ENCODE data around the gene DOCK8.

DOCK8 gene

DNA sequence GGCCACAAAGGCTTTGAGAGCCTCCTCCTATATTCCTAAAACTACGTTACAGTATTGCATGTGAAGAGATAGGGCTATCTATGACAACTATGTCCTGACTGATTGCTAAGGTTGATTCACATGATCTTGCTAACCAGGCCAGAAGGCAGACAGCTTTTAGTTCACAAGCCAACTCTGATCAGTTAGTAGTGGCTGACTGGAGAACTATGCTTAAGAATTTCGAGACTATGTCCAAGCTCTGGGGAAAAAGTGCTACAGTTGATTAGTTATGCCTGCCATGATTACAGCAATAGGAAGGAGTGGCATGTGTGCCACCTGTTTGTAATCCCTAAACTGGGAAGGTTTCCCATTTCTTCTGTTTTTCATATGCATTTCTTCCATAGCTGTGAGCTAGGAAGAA, 223.4 kb downstream of the DOCK8 start:
- Mint-ChIP-seq H3K27me3 (ENCODE audit: low read depth, poor library complexity) (peaks cover 4% of the 10 kb centered on the region), H3K9me3 (no peaks in the 10 kb centered on the region), H3K36me3 (ENCODE audit: low read depth) (no peaks in the 10 kb centered on the region), H3K4me3 (no peak overlapping the region), H3K4me1 (peaks cover 42% of the 10 kb centered on the region), H3K27ac (no peak overlapping the region)
- no peak for DNase-seq
- TF ChIP-seq, protein P1, sequence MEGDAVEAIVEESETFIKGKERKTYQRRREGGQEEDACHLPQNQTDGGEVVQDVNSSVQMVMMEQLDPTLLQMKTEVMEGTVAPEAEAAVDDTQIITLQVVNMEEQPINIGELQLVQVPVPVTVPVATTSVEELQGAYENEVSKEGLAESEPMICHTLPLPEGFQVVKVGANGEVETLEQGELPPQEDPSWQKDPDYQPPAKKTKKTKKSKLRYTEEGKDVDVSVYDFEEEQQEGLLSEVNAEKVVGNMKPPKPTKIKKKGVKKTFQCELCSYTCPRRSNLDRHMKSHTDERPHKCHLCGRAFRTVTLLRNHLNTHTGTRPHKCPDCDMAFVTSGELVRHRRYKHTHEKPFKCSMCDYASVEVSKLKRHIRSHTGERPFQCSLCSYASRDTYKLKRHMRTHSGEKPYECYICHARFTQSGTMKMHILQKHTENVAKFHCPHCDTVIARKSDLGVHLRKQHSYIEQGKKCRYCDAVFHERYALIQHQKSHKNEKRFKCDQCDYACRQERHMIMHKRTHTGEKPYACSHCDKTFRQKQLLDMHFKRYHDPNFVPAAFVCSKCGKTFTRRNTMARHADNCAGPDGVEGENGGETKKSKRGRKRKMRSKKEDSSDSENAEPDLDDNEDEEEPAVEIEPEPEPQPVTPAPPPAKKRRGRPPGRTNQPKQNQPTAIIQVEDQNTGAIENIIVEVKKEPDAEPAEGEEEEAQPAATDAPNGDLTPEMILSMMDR (IDR thresholded peaks at IDR 0.05): no peak

DNA sequence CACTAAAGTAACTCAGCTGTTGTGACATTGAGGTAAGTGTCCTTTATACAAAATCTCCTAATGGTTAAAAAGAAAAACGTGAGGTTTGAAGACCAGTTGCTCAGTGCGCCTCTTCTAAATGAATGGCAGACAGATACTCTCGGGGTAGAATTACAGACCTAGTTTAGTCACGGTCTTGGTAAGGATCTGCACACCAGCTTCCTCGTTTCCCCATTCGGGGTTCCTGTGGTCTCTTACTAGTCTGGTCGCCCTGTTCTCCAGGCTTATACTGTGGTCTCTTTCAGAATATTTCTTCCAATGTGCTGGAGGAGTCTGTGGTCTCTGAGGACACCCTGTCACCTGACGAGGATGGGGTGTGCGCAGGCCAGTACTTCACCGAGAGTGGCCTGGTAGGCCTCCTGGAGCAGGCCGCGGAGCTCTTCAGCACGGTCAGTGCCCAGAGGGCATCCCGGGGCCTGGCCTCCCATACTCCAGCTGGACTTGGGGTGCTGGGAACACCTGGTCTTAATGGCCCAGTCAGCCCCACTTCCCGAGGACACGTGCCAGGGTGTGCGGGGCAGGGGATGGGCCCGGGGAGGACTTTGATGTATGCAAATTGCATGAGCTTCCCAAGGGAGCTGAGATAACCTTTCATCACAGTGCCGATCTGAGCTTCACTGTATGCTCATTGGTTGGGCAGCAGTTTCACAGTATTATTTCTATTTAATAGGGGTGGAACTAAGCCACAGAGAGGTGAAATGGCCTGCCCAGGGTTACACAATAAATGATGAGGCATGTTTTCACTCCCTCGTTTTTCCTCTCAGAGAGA, 224.5 kb downstream of the DOCK8 start:
- DNase-seq: no peak
- H3K4me1 Mint-ChIP-seq: peaks cover 42% of the 10 kb centered on the region
- H3K36me3 Mint-ChIP-seq (ENCODE audit: low read depth): no peaks in the 10 kb centered on the region
- H3K27ac Mint-ChIP-seq: peak overlapping the region; percentile 69
- H3K4me3 Mint-ChIP-seq: no peak overlapping the region
- TF ChIP-seq, protein P1 (IDR thresholded peaks at IDR 0.05): no peak
- peaks cover 4% of the 10 kb centered on the region for H3K27me3 Mint-ChIP-seq (ENCODE audit: low read depth, poor library complexity)
- H3K9me3 Mint-ChIP-seq: peaks cover 4% of the 10 kb centered on the region

DNA sequence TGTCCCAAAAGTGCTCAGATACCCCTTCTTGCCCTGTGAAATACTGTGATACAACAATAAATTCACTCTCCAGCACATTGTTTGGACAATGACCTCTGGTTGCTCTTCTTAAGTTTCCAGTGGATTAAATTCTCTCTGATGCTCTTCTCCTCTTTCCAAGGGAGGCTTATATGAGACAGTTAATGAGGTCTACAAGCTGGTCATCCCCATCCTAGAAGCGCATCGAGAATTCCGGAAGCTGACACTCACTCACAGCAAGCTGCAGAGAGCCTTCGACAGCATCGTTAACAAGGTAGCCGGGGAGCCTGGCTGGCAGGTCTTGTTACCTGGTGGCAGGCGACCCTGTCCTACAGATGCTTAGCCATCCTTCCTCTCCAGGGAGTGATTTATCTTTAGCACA, 226.5 kb downstream of the DOCK8 start:
- no peaks in the 10 kb centered on the region for H3K36me3 Mint-ChIP-seq (ENCODE audit: low read depth)
- peaks cover 4% of the 10 kb centered on the region for H3K9me3 Mint-ChIP-seq
- peaks cover 53% of the 10 kb centered on the region for H3K4me1 Mint-ChIP-seq
- DNase-seq: peak; percentile 12
- no peak overlapping the region for H3K4me3 Mint-ChIP-seq
- TF ChIP-seq, protein P1 (IDR thresholded peaks at IDR 0.05): no peak
- peaks cover 4% of the 10 kb centered on the region for H3K27me3 Mint-ChIP-seq (ENCODE audit: low read depth, poor library complexity)
- H3K27ac Mint-ChIP-seq: peak overlapping the region; percentile 89

DNA sequence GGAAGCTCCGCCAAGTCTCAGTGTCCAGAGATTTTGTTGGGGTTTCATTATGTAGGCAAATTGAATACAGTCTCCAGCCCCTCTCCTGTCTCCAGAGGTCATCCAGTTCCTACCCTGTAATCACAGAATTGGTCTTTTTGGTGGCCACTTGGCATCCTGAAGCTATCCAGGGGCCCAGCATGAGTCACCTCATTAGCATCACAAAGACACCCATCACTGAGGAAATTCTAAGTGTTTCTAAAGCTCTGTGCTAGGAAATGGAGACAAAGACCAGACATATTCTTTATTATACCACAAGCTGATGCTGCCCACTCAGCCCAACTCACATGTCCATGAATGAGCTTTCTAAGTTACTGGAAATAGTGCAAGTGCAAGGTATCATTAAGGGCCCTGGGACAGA, 229.9 kb downstream of the DOCK8 start:
- no peak for DNase-seq
- Mint-ChIP-seq H3K36me3 (ENCODE audit: low read depth) (no peaks in the 10 kb centered on the region), H3K27me3 (ENCODE audit: low read depth, poor library complexity) (peaks cover 8% of the 10 kb centered on the region), H3K27ac (no peak overlapping the region), H3K4me3 (no peak overlapping the region), H3K4me1 (peaks cover 41% of the 10 kb centered on the region), H3K9me3 (peaks cover 4% of the 10 kb centered on the region)
- TF ChIP-seq, protein P1 (IDR thresholded peaks at IDR 0.05): no peak

DNA sequence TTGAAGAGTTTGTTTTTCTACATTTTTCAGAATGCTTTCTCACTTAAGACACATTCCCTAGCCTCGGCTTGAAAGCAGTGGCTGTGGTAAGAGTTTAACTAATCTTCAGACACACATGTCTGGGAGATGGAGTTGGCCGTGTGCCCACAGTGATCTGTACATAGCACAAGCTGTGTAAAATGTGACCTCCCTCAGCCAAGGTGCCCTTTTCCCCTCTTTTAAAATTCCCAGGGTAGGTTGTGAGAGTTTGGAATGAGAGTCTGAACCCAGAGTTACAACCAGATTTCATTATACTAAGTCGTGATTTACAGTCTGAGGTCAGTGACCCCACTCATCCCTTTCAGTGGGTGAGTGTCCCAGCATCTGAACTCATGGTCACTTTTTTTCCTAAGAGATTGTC, 230.4 kb downstream of the DOCK8 start:
- no peak for DNase-seq
- no peaks in the 10 kb centered on the region for H3K36me3 Mint-ChIP-seq (ENCODE audit: low read depth)
- H3K9me3 Mint-ChIP-seq: peaks cover 4% of the 10 kb centered on the region
- H3K4me1 Mint-ChIP-seq: peaks cover 40% of the 10 kb centered on the region
- H3K27ac Mint-ChIP-seq: peak overlapping the region; percentile 54
- peaks cover 7% of the 10 kb centered on the region for H3K27me3 Mint-ChIP-seq (ENCODE audit: low read depth, poor library complexity)
- TF ChIP-seq, protein P1 (IDR thresholded peaks at IDR 0.05): no peak
- no peak overlapping the region for H3K4me3 Mint-ChIP-seq

Data from nephron progenitor cell (in vitro differentiated cells).